Fibroblast of lung (primary cell): ENCODE results near the gene SGSH.
A peak's percentile ranks its signal among the peaks of the same experiment; 100 is the strongest.

ENCODE experiments used
- CTCF ChIP-seq, 2 donors: IDR thresholded peaks in 1 of 2; conservative IDR thresholded peaks in 1 of 2; 1 replicate in 1 of 2; 2 replicates in 1 of 2; pipeline ENCODE4 v1.5.1; 2011 to 2012; ENCODE audit warnings: low read length in 2 of 2, control low read depth in 1 of 2, inconsistent platforms in 1 of 2, low read depth in 1 of 2, mild to moderate bottlenecking in 1 of 2
- EZH2 ChIP-seq: IDR thresholded peaks from 2 replicates; pipeline ENCODE4 v1.5.1; 2012; ENCODE audit warnings: low read length, control low read depth, mild to moderate bottlenecking; ENCODE audit errors: missing control alignments

GRCh38 chr17:80263253-80264204 is 43.4 kb upstream of the SGSH start:
- TF ChIP-seq EZH2 (no peak), CTCF (conservative IDR thresholded peaks at IDR 0.05 in 1 of 2, IDR thresholded peaks at IDR 0.05 in 1 of 2; ENCODE audit: low read depth in 1 of 2, low read length in 2 of 2) (peak; percentile 4 to 27)
